Limb (tissue), 2 donors: ENCODE measurements around the gene ODAD3.
"Not testable (repeated sequence)": the region's sequence is repeated elsewhere in the genome, so short reads cannot be mapped to it uniquely, and the experiment has no call there.

Source experiments
- DNase-seq, 2 donors: peaks; one replicate each; pipeline ENCODE4 v3.0.0-alpha.2; 2016; ENCODE audit errors: extremely low spot score in 2 of 2

The ODAD3 gene

GRCh38 chr19:11437955-11438354 is 3.0 kb upstream of the ODAD3 start:
- DNase-seq, result no peak

- DNase-seq, result no peak
Observed at GRCh38 chr19:11435833-11436313, 952 bp upstream of the ODAD3 start.

- no peak for DNase-seq
Observed at GRCh38 chr19:11434703-11435056, 241 bp downstream of the ODAD3 start.

GRCh38 chr19:11433526-11433925 is 1.4 kb downstream of the ODAD3 start:
- DNase-seq, result not testable (repeated sequence)

GRCh38 chr19:11426656-11427055 is 8.3 kb downstream of the ODAD3 start:
- DNase-seq, result no peak

- no peak for DNase-seq
Observed at GRCh38 chr19:11425719-11426457, 9.0 kb downstream of the ODAD3 start.

- DNase-seq, result no peak
Observed at GRCh38 chr19:11423791-11424181, 11.1 kb downstream of the ODAD3 start.

- no peak for DNase-seq
Observed at GRCh38 chr19:11423164-11423790, 11.6 kb downstream of the ODAD3 start.

GRCh38 chr19:11422163-11423065 is 12.5 kb downstream of the ODAD3 start:
- peak in 1 of 2 donors; percentile 60 for DNase-seq

- DNase-seq, result no peak
Observed at GRCh38 chr19:11421371-11422098, 13.4 kb downstream of the ODAD3 start.

- DNase-seq, result peak in 1 of 2 donors; percentile 55
Observed at GRCh38 chr19:11420429-11421370, 14.2 kb downstream of the ODAD3 start.

- no peak for DNase-seq
Observed at GRCh38 chr19:11418549-11419506, 16.1 kb downstream of the ODAD3 start, which contains the start of gene RGL3. TSS of gene RGL3 (minus strand) at chr19:11419314. CDS start at chr19:11419278, 36 bp downstream.

GRCh38 chr19:11418094-11418548 is 16.8 kb downstream of the ODAD3 start:
- DNase-seq, result no peak

GRCh38 chr19:11416346-11417052 is 18.4 kb downstream of the ODAD3 start:
- DNase-seq, result no peak

GRCh38 chr19:11414544-11414943 is 20.4 kb downstream of the ODAD3 start:
- DNase-seq, result no peak

- DNase-seq, result no peak
Observed at GRCh38 chr19:11410682-11411081, 24.2 kb downstream of the ODAD3 start.

- DNase-seq, result no peak
Observed at GRCh38 chr19:11408591-11408990, 26.3 kb downstream of the ODAD3 start.

- DNase-seq, result not testable (repeated sequence)
Observed at GRCh38 chr19:11406703-11407236, 28.2 kb downstream of the ODAD3 start.
